LNCaP clone FGC (cell line): ENCODE results near the gene SLC39A6.

Source experiments
- DNase-seq: peaks from one replicate; pipeline ENCODE4 v3.0.0-alpha.2; 2011; ENCODE audit warnings: low read depth
- H3K4me3 ChIP-seq: 2 replicates; pipeline ENCODE4 v1.5.1; 2011; ENCODE audit warnings: mild to moderate bottlenecking, low read depth, low read length, control low read depth
- TF ChIP-seq, protein P1 (sequence below): IDR thresholded peaks from 2 replicates; pipeline ENCODE4 v1.5.1; 2012; ENCODE audit warnings: mild to moderate bottlenecking; ENCODE audit not compliant: control insufficient read depth, insufficient read depth; ENCODE audit errors: extremely low read depth

SLC39A6 gene

GRCh38 chr18:36167692-36168218, 38.6 kb upstream of the SLC39A6 start:
- H3K4me3 ChIP-seq, result no peak overlapping the region
- TF ChIP-seq, protein P1, sequence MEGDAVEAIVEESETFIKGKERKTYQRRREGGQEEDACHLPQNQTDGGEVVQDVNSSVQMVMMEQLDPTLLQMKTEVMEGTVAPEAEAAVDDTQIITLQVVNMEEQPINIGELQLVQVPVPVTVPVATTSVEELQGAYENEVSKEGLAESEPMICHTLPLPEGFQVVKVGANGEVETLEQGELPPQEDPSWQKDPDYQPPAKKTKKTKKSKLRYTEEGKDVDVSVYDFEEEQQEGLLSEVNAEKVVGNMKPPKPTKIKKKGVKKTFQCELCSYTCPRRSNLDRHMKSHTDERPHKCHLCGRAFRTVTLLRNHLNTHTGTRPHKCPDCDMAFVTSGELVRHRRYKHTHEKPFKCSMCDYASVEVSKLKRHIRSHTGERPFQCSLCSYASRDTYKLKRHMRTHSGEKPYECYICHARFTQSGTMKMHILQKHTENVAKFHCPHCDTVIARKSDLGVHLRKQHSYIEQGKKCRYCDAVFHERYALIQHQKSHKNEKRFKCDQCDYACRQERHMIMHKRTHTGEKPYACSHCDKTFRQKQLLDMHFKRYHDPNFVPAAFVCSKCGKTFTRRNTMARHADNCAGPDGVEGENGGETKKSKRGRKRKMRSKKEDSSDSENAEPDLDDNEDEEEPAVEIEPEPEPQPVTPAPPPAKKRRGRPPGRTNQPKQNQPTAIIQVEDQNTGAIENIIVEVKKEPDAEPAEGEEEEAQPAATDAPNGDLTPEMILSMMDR, result no peak

DNA sequence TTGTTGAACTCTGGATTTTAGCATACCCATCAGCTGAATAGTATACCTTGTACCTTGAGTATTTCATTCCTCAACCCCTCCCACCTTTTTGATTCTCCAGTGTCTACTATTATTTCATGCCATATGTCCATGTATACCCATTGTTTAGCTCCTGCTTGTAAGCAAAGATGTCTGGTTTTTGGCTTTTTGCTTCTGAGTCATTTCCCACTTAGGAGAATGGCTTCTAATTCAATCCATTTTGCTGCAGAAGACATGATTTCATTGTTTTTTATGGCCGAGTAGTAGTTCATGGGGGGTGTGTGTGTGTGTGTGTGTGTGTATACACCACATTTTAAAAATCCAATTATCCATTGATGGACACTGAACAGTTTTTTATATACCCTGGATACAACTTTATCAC, 33.8 kb upstream of the SLC39A6 start:
- H3K4me3 ChIP-seq, result no peak overlapping the region
- no peak for DNase-seq
- TF ChIP-seq, protein P1, result no peak

More at GRCh38 chr18:36167692-36168218, 38.6 kb upstream of the SLC39A6 start:
- DNase-seq, result no peak

GRCh38 chr18:36160959-36161371, 31.8 kb upstream of the SLC39A6 start:
- no peak overlapping the region for H3K4me3 ChIP-seq
- TF ChIP-seq, protein P1, result no peak
- DNase-seq, result no peak

- DNase-seq, result no peak
- TF ChIP-seq, protein P1, result no peak
Observed at GRCh38 chr18:36158266-36158867, 29.2 kb upstream of the SLC39A6 start.

DNA sequence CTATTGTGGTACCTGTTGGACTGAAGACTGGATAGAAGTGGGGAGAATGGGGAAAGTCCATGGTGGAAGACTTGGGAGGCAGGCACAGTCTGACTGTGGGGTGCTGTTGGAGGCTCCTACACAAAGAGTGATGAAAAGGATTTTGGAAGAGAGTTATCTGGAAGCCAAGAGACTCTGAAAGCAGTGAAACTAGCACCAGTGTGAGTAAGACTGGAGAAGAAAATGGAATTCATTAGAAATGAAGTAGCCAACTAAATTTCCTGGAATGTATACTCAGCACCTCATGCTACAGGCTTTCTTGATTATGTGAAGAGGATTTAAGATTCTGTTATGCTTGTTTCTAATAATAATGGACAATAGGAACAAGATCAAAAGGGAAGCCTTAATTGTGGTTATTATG, 28.3 kb upstream of the SLC39A6 start:
- no peak for DNase-seq
- H3K4me3 ChIP-seq, result no peak overlapping the region
- TF ChIP-seq, protein P1, result no peak

More at GRCh38 chr18:36158266-36158867, 29.2 kb upstream of the SLC39A6 start:
- H3K4me3 ChIP-seq, result no peak overlapping the region

DNA sequence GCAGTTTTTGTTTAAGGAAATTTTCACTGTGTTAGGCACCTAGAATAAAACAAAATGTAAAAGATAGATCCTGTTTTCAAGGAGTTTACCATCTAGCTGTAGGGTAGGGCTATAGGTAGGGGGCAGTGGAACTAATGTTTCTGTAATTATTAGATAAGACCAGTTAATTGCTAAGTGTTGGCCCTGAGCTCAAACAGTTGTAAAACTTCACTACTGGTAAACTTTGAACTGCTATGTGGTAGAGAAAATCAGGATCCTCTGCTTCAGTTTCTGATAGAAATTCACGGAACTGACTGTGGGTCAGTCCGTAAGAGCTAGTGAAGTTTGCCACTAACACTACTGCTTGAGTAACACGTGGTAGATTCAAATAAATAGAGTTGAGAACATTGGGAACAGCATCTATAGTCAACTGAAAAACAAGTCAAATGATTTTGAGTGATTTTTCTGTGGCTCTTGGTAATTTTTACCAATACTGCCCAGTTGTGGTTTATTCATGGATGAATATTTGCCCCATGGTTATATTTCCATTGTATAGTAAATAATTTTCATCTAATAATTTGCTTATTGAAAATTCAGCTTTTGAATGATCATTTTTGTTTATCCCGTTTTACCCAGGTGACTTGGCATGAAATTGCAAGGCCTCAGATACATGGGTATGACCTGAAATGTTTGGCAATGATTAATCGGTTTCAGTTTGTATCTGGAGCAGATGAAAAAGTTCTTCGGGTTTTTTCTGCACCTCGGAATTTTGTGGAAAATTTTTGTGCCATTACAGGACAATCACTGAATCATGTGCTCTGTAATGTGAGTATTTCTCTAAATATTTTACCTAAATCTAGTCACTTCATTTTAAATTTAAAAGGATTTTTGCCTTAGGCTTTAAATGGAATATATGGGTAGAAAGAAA, 27.0 kb upstream of the SLC39A6 start:
- no peak overlapping the region for H3K4me3 ChIP-seq
- DNase-seq, result no peak
- TF ChIP-seq, protein P1, result no peak
